Measurements from ENCODE around the gene SOX14.

Gene SOX14

GRCh38 chr3:137761099-137761562 lies 3.0 kb upstream of the SOX14 start:
- TF ChIP-seq CREB5 (CRISPR knock-in tag; IDR thresholded peaks at IDR 0.05; ENCODE audit: low read depth) (no peak), ISL1 (CRISPR knock-in tag; IDR thresholded peaks at IDR 0.05) (no peak), ZNF8 (CRISPR knock-in tag; IDR thresholded peaks at IDR 0.05) (no peak), TOX (CRISPR knock-in tag; IDR thresholded peaks at IDR 0.05; ENCODE audit: borderline replicate concordance) (no peak), POU6F1 (CRISPR knock-in tag; IDR thresholded peaks at IDR 0.05; ENCODE audit: borderline replicate concordance, low read depth) (no peak), OSR1 (CRISPR knock-in tag; IDR thresholded peaks at IDR 0.05) (no peak), PATZ1 (CRISPR knock-in tag; IDR thresholded peaks at IDR 0.05; ENCODE audit: borderline replicate concordance) (no peak), ZFP30 (CRISPR knock-in tag; IDR thresholded peaks at IDR 0.05) (no peak), CSRNP3 (CRISPR knock-in tag; IDR thresholded peaks at IDR 0.05) (no peak), TCF4 (CRISPR knock-in tag; IDR thresholded peaks at IDR 0.05; ENCODE audit: borderline replicate concordance) (no peak), RARB (CRISPR knock-in tag; IDR thresholded peaks at IDR 0.05) (no peak), GLIS3 (CRISPR knock-in tag; IDR thresholded peaks at IDR 0.05) (no peak), SNAI2 (CRISPR knock-in tag; IDR thresholded peaks at IDR 0.05) (no peak), ZC3H10 (CRISPR knock-in tag; IDR thresholded peaks at IDR 0.05) (no peak)

GRCh38 chr3:137761563-137762503 lies 2.3 kb upstream of the SOX14 start:
- no peak for TF ChIP-seq BACH2 (CRISPR knock-in tag; IDR thresholded peaks at IDR 0.05; ENCODE audit: borderline replicate concordance)
- TF ChIP-seq ZFP30 (CRISPR knock-in tag; IDR thresholded peaks at IDR 0.05), result no peak
- no peak for TF ChIP-seq ZFP3 (CRISPR knock-in tag; IDR thresholded peaks at IDR 0.05)
- TF ChIP-seq GLIS3 (CRISPR knock-in tag; IDR thresholded peaks at IDR 0.05), result no peak
- no peak for TF ChIP-seq CREB5 (CRISPR knock-in tag; IDR thresholded peaks at IDR 0.05; ENCODE audit: low read depth)
- TF ChIP-seq ZNF565 (CRISPR knock-in tag; conservative IDR thresholded peaks at IDR 0.05; ENCODE audit: low read depth), result no peak
- no peak for TF ChIP-seq ZNF70 (CRISPR knock-in tag; IDR thresholded peaks at IDR 0.05)
- TF ChIP-seq PPARA (CRISPR knock-in tag; IDR thresholded peaks at IDR 0.05; ENCODE audit: borderline replicate concordance), result no peak
- TF ChIP-seq ZNF8 (CRISPR knock-in tag; IDR thresholded peaks at IDR 0.05), result no peak
- no peak for TF ChIP-seq ISL1 (CRISPR knock-in tag; IDR thresholded peaks at IDR 0.05)
- TF ChIP-seq TOX (CRISPR knock-in tag; IDR thresholded peaks at IDR 0.05; ENCODE audit: borderline replicate concordance), result no peak
- no peak for TF ChIP-seq ARNTL (CRISPR knock-in tag; IDR thresholded peaks at IDR 0.05; ENCODE audit: borderline replicate concordance, low read depth)
- TF ChIP-seq TCF4 (CRISPR knock-in tag; IDR thresholded peaks at IDR 0.05; ENCODE audit: borderline replicate concordance), result no peak
- TF ChIP-seq PATZ1 (CRISPR knock-in tag; IDR thresholded peaks at IDR 0.05; ENCODE audit: borderline replicate concordance), result no peak
- TF ChIP-seq ESRRG (CRISPR knock-in tag; IDR thresholded peaks at IDR 0.05), result no peak
- no peak for TF ChIP-seq CSDC2 (CRISPR knock-in tag; IDR thresholded peaks at IDR 0.05)
- TF ChIP-seq RARB (CRISPR knock-in tag; IDR thresholded peaks at IDR 0.05), result no peak
- no peak for TF ChIP-seq TSHZ2 (CRISPR knock-in tag; IDR thresholded peaks at IDR 0.05)
- no peak for ATAC-seq

More at GRCh38 chr3:137761099-137761562, 3.0 kb upstream of the SOX14 start:
- no peak for ATAC-seq

Data from SK-N-SH treated with all-trans-retinoic acid at 6 μM for 48 hours (cell line).